Activated CD4-positive, CD25-positive, alpha-beta regulatory T cell treated with anti-CD3 and anti-CD28 coated beads, Interleukin-2, amount 50 U/mL, for 72 hours (primary cell): ENCODE data around the gene SHANK2.
"Not testable (repeated sequence)": the region's sequence is repeated elsewhere in the genome, so short reads cannot be mapped to it uniquely, and the experiment has no call there.

Experiments
- DNase-seq: peaks from one replicate; pipeline ENCODE4 v3.0.0; 2021

The SHANK2 gene

GRCh38 chr11:71242391-71242790 is 10.0 kb downstream of the SHANK2 start:
- no peak for DNase-seq

- DNase-seq, result no peak
These were observed 10.6 kb downstream of the SHANK2 start for GRCh38 chr11:71241721-71242259.

- no peak for DNase-seq
These were observed 11.3 kb downstream of the SHANK2 start for GRCh38 chr11:71240865-71241691.

GRCh38 chr11:71240061-71240690 is 12.2 kb downstream of the SHANK2 start:
- no peak for DNase-seq

GRCh38 chr11:71239581-71239980 is 12.8 kb downstream of the SHANK2 start:
- DNase-seq, result no peak

- DNase-seq, result no peak
These were observed 13.4 kb downstream of the SHANK2 start for GRCh38 chr11:71238941-71239340.

GRCh38 chr11:71238285-71238875 is 14.0 kb downstream of the SHANK2 start:
- no peak for DNase-seq

- no peak for DNase-seq
These were observed 14.5 kb downstream of the SHANK2 start for GRCh38 chr11:71237853-71238252.

- no peak for DNase-seq
These were observed 15.4 kb downstream of the SHANK2 start for GRCh38 chr11:71236836-71237475.

- no peak for DNase-seq
These were observed 16.7 kb downstream of the SHANK2 start for GRCh38 chr11:71235719-71236118.

- not testable (repeated sequence) for DNase-seq
These were observed 18.2 kb downstream of the SHANK2 start for GRCh38 chr11:71233896-71234852.

- DNase-seq, result no peak
These were observed 20.0 kb downstream of the SHANK2 start for GRCh38 chr11:71232364-71232763.

GRCh38 chr11:71228961-71229360 is 23.4 kb downstream of the SHANK2 start:
- DNase-seq, result no peak

GRCh38 chr11:71227058-71227659 is 25.2 kb downstream of the SHANK2 start:
- no peak for DNase-seq

- DNase-seq, result no peak
These were observed 28.4 kb downstream of the SHANK2 start for GRCh38 chr11:71223671-71224660.

- DNase-seq, result no peak
These were observed 29.3 kb downstream of the SHANK2 start for GRCh38 chr11:71223081-71223405.

- no peak for DNase-seq
These were observed 29.9 kb downstream of the SHANK2 start for GRCh38 chr11:71222318-71223080.

- no peak for DNase-seq
These were observed 30.6 kb downstream of the SHANK2 start for GRCh38 chr11:71221821-71222220.

GRCh38 chr11:71221201-71221600 is 31.2 kb downstream of the SHANK2 start:
- DNase-seq, result no peak
